ENCODE measurements around the gene SH3PXD2A.

- TF ChIP-seq CTCF (IDR thresholded peaks at IDR 0.05): no peak
- no peak for TF ChIP-seq EP300 (IDR thresholded peaks at IDR 0.05)
- TF ChIP-seq POLR2A (IDR thresholded peaks at IDR 0.05): no peak
These were observed 192.1 kb downstream of the SH3PXD2A start for GRCh38 chr10:103663236-103663635.
